Stimulated activated CD4-positive, alpha-beta T cell treated with anti-CD3 and anti-CD28 coated beads, Interleukin-12 subunit alpha, Interleukin-12 subunit beta, amount 100 ng/mL, for 48 hours (primary cell): ENCODE data around the gene FAM167B.
"Not testable (repeated sequence)": the region's sequence is repeated elsewhere in the genome, so short reads cannot be mapped to it uniquely, and the experiment has no call there.

Source experiments
- DNase-seq, 3 donors: peaks; one replicate each; pipeline ENCODE4 v3.0.0-alpha.2; 2020; ENCODE audit warnings: low read depth in 2 of 3, low spot score in 1 of 3

Gene FAM167B

DNA sequence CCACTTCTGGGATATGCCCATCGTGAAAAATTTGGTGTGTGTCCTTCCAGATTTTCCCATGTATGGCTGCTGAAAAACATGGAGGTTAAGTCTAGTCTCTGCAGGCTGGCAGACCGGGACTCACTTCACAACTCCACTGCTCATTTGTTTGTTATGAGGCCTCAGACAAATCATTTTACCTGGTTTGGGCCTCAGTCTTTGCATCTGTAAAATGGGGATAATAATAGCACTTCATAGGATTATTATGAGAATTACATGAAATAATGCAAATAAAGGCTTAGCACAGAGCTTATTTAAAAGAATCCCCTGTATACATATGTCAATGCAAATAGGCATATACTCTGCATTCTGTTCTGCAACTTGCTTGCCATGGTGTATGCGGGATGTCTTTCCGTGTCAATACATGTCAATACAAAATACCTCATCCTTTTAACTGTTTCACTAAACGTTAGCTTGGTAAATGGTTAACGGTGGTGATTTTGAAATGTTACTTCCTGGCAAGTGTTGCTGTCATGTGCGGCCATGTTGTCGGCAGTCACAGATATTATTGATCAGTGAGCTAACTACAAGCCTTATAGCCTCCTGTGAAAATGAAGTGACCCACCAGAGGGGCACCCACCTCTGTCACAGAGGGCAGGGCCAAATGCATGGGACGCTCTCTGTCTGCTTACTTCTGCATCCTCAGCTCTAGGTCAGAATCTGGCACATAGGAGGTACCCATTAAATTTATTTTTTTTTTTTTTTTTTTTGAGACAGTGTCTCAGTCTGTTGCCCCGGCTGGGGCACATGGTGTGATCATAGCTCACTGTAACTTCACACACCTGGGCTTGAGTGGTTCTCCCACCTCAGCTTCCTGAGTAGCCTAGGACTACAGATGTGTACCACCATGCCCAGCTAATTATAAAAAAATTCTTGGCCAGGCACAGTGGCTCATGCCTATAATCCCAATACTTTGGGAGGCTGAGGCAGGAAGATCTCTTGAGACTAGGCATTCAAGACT is 8.3 kb downstream of the FAM167B start:
- no peak for DNase-seq

DNA sequence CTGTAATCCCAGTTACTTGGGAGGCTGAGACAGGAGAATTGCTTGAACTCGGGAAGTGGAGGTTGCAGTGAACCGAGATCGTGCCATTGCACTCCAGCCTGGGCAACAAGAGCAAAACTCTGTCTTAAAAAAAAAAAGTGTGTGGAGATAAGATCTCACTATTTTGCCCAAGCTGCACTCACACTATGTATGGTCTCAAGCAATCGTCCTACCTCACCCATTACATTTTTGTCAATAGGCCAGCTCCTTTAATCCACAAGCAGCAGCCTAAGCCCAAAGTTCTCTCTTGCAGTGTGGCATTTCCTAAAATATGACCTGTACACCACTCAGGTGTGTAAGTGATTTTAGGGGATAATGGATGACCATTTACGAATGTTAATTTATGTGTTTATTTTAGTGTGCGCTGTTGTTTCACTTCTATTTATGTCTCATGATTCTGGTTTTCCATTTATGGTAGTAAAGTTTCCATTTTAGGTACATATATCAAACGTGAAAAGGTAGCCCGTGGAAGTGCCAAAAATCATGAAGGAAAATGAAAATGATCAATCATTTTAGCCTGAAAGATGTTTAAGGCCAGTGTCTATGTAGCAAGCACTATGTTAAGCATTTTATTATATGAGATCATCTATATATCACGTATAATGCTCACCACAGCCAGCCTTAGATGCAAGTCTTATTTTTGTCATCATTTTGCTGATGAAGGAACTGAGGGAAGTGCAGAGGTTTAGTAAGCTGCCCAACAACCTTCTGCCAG is 9.6 kb downstream of the FAM167B start:
- no peak for DNase-seq

DNA sequence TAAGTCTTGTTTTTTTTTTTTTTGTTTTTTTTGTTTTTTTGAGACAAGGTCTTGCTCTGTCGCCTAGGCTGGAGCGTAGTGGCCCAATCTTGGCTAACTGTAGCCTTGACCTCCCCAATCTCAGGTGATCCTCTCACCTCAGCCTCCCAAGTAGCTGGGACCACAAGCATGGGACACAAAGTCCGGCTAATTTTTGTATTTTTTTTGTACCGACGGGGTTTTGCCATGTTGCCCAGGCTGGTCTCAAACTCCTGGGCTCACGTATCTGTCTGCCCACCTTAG is 10.1 kb downstream of the FAM167B start:
- no peak for DNase-seq

DNA sequence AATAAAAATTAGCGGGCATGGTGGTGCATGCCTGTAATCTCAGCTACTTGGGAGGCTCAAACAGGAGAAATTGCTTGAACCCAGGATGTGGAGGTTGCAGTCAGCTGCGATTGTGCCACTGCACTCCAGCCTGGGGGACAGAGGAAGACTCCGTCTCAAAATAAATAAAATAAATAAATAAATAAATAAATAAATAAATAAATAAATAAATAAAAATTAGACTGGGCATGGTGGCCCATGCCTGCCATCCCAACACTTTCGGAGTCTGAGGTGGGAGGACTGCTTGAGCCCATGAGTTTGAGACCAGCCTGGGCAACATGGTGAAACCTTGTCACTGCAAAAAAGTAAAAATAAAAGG is 16.2 kb downstream of the FAM167B start:
- DNase-seq: not testable (repeated sequence)

DNA sequence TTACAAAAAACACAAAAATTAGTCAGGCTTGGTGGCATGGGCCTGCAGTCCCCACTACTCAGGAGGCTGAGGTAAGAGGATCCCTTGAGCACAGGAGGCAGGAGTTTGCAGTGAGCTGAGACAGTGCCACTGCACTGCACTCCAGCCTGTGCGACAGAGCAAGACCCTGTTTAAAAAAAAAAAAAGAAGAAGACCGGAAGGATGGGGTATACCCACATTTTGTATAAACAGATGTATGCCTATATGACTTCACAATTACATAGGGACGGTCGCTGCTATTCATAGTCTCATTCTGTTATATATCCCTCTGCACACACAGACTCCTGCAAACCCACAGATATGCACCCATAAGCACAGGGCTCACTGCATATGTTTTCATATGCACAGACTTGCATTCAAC is 16.7 kb downstream of the FAM167B start:
- no peak for DNase-seq

DNA sequence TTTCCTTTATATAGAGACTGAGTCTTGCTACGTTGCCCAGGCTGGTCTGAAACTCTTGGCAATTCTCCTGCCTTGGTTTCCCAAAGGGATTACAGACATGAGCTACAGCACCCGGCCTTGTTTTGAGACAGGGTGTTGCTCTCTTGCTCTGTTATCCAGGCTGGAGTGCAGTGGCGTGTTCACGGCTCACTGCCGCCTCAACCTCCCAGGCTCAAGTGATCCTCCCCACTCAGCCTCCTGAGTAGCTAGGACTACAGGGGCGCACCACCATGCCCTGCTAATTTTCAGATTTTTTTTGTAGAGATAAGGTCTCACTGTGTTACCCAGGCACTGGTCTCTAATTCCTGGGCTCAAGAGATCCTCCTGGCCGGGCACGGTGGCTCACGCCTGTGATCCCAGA is 18.8 kb downstream of the FAM167B start:
- no peak for DNase-seq

DNA sequence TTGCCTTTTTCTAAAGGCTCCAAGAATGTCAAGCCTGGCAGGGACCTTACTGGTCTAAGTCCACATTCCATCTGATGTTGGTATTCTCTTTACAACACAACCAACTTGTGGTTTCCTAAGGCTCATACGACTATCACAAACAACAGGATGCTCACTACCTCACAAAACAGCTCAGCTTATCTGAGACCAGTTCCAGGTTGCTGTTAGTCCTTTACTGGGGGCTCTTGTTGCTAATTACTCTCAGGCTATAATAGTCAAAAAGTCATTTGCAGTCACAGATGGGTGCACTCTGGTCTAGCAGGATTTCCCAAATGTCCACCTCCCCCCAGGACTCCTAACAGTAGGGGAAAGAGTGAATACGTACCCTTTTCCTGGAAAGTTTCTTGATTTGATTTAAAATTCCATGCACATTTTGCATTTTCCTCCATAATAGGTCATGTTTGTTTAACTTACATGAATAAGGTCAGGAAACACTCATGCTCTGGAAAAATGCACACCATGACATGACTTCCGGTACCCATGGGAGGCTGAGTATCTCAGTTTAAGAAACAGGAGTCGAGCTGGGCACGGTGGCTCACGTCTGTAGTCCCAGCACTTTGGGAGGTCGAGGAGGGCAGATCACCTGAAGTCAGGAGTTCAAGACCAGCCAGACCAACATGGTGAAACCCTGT is 20.0 kb downstream of the FAM167B start:
- DNase-seq: no peak

DNA sequence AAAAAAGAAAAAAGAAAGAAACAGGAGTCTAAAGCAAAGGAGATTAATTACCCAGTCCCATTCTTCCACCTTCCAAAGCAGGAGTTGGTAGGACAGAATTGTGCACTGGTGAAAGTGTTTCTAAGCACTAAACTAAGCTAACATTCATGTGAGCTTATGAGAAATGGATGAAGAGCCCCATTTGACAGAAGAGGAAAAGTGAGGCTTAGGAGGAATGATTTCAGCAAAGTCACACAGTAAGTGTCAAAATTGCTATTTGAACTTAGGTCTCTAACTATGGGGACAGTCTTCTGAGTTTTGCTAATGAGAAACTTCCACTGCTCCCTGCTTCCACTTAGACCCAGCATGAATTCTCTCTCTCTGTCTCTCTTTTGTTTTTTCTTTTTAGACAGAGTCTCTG is 22.7 kb downstream of the FAM167B start:
- no peak for DNase-seq

DNA sequence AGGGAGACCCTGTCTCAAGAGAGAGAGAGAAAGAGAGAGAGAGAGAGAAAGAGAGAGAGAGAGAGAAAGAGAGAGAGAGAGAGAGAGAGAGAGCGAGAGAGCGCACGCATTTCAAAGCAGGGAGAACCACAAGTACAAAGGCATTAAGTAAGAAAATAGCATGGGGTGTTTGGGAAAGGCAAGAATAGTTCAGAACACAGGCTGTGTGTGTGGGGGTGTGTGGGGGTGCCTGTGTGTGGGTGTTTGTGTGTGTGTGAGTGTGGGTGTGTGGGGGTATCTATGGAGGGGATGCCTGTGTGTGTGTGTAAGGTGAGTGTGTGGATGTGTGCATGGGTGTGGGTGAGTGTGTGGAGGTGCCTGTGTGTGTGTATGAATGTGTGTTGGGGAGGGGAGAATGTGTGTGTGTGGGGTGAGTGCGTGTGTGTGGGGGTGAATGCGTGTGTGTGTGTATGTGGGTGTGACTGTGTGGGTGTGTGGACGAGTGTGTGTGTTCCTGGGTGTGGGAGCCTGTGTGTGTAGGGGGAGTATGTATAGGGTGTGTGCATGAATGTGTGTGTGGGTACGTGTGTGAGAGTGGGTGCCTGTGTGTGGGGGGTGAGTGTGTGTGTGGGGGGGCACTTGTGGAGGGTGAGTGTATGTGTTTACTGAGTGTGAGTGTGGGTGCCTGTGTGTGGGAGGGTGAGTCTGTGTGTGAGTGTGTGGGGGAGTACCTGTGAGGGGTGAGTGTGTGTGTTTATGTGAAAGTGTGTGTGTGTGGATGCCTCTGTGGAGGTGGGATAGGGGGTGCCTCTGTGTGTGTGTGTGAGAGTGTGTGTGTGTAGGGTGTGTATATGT is 25.8 kb downstream of the FAM167B start:
- DNase-seq: no peak

DNA sequence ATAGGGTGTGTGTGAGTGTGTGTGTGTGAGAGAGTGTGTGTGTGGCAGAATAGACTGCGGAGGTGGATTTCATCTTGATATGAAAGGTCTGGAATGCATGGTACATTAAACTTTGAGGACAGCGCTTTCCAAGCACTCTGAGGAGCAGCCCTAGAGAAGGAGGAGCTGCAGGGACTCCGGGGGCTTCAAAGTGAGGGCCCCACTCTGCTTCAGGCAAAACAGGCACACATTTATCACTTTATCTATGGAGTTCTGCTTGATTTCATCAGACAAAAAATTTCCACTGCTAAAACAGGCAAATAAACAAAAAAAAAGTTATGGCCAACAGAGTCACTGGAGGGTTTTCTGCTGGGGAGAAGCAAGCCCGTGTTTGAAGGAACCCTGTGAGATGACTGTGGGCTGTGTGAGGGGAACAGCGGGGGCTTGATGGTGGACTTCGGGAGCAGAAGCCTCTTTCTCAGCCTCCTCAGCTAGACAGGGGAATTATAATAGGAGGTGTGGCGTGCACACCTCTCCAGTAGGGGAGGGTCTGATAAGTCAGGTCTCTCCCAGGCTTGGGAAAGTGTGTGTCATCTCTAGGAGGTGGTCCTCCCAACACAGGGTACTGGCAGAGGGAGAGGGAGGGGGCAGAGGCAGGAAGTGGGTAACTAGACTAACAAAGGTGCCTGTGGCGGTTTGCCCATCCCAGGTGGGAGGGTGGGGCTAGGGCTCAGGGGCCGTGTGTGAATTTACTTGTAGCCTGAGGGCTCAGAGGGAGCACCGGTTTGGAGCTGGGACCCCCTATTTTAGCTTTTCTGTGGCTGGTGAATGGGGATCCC is 26.6 kb downstream of the FAM167B start:
- peak; percentile 59 to 76 (median 71) for DNase-seq

DNA sequence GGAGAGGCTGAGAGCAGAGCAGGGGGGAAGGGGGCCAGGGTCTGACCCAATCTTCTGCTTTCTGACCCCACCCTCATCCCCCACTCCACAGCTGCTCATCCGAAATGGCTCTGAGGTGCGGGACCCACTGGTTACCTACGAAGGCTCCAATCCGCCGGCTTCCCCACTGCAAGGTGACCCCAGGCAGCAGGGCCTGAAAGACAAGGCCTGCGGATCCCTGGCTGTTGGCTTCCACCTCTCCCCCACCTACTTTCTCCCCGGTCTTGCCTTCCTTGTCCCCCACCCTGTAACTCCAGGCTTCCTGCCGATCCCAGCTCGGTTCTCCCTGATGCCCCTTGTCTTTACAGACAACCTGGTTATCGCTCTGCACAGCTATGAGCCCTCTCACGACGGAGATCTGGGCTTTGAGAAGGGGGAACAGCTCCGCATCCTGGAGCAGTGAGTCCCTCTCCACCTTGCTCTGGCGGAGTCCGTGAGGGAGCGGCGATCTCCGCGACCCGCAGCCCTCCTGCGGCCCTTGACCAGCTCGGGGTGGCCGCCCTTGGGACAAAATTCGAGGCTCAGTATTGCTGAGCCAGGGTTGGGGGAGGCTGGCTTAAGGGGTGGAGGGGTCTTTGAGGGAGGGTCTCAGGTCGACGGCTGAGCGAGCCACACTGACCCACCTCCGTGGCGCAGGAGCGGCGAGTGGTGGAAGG is 27.8 kb downstream of the FAM167B start:
- no peak for DNase-seq

DNA sequence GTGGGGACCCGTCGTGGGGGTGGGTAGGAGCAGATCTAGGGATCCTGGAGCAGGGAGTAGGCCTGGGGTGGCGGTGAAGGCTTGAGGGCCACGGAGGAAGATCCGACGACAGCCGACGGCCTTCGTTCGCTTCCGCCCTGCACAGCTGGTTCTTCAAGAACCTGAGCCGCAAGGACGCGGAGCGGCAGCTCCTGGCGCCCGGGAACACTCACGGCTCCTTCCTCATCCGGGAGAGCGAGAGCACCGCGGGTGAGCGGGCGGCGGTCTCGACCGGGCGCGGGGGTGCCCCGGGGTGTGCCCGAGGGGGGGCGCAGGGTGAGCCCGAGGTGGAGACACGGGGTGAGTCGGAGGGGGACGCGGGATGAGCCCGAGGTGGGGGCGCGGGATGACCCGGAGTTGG is 28.4 kb downstream of the FAM167B start:
- DNase-seq: no peak

DNA sequence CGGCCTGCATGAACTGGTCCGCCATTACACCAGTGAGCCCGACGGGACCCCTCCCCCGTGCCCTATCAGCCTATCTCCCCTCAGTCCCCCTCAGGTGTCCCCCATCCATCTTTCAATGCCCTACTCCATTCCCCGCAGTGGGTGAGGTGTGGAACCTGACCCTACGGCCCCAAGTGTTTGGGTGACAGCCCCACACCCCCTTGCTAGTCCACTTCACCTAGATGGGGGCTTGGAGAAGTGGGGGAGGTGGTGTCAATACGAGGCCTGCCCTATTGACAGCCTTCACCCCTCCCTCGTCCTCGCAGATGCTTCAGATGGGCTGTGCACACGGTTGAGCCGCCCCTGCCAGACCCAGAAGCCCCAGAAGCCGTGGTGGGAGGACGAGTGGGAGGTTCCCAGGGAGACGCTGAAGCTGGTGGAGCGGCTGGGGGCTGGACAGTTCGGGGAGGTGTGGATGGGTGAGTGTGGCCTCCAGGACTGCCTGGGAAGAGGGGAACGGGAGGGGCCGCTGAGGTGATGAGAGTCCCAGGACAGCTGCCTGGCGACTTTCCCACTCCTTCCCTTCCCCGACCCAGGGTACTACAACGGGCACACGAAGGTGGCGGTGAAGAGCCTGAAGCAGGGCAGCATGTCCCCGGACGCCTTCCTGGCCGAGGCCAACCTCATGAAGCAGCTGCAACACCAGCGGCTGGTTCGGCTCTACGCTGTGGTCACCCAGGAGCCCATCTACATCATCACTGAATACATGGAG is 29.2 kb downstream of the FAM167B start:
- DNase-seq: no peak

DNA sequence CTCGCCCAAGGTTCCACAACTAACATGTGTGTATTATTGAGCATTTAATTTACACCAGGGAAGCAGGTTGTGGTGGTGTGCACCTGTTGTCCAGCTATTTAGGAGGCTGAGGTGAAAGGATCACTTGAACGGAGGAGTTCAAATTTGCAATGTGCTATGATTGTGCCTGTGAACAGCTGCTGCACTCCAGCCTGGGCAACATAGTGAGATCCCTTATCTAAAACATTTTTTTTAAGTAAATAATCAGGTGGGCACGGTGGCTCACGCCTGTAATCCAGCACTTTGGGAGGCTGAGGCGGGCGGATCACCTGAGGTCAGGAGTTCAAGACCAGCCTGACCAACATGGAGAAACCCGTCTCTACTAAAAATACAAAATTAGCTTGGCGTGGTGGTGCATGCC is 37.8 kb downstream of the FAM167B start:
- not testable (repeated sequence) for DNase-seq

DNA sequence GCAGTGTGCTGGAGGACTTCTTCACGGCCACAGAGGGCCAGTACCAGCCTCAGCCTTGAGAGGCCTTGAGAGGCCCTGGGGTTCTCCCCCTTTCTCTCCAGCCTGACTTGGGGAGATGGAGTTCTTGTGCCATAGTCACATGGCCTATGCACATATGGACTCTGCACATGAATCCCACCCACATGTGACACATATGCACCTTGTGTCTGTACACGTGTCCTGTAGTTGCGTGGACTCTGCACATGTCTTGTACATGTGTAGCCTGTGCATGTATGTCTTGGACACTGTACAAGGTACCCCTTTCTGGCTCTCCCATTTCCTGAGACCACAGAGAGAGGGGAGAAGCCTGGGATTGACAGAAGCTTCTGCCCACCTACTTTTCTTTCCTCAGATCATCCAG is 38.6 kb downstream of the FAM167B start:
- DNase-seq: no peak

DNA sequence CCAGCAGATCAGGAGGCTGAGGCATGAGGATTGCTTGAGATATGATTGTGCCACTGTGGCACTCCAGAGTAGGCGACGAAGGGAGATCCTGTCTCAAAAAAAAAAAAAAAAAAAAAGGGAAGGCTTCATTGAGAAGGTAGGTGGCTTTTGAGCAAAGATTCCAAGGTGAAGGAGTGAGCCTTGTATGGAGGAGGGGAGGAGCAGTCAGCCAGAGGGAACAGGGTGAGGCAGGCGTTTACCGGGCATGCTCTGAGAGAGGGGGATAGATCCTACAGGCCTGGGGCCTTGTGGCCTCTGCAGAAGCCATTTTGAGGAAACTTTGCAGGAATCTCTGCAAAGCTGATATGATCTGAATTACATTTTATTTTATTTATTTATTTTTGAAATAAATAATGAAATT is 39.7 kb downstream of the FAM167B start:
- no peak for DNase-seq

DNA sequence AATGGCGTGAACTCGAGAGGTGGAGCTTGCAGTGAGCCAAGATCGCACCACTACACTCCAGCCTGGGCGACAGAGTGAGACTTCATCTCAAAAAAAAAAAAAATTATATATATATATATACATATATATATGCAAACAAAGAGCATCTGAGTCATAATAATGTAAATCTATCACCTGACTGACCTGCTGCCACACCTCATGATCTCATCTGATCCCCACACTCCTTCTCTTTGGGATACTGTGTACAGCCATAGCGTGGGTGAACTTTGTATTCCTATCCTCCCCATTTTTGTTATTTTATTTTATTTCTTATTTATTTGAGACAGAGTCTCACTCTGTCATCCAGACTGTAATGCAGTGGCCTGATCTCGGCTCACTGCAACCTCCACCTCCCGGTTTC is 42.2 kb downstream of the FAM167B start:
- DNase-seq: no peak

DNA sequence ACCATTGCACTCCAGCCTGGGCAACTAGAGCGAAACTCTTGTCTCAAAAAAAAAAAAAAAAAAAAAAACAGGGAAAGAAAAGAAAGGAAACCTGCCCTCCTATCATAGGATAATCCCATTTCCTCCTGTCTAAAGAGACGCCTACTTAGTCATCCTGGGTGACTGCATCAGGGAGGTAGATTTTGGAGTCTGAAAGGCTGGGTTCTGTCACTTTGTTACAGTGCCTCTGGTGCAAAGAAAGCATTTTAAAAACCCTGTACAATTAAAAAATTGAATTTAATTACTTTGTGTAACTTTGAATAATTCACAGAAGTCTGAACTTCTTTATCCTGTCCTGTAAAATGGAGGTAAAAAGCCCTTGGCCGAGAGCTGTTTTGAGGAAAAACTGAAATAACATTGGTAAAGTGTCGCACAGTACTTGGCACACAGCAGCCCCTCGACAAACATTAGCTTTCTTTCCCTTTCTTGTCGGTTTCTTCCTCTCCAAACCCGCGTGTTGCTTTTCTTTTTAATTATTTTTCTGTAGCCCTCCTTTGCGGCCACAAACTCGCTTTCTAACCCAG is 44.2 kb downstream of the FAM167B start:
- DNase-seq: no peak
